Measurements from ENCODE around the gene HOXB6.

DNA sequence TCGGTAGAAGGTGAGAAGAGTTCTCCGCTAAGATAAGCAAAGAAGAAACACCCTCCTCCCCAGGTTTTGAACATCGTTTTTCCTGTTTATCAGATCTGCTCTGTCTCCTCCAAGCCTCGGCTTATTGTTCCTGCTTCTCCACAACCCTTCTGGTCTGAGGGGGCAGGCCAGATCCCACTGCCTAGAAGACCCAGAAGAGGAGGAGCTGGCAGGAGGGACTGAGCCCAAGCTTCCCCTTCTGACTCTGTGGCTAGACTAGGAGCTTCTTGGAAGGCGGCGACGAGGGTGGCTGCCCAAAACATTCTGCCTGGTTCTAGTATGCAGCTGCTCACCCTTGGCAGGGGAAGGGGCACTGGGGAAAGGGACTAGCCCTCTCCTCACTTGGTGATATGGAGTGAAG lies 6.0 kb downstream of the HOXB6 start:
- TF ChIP-seq, protein P1, sequence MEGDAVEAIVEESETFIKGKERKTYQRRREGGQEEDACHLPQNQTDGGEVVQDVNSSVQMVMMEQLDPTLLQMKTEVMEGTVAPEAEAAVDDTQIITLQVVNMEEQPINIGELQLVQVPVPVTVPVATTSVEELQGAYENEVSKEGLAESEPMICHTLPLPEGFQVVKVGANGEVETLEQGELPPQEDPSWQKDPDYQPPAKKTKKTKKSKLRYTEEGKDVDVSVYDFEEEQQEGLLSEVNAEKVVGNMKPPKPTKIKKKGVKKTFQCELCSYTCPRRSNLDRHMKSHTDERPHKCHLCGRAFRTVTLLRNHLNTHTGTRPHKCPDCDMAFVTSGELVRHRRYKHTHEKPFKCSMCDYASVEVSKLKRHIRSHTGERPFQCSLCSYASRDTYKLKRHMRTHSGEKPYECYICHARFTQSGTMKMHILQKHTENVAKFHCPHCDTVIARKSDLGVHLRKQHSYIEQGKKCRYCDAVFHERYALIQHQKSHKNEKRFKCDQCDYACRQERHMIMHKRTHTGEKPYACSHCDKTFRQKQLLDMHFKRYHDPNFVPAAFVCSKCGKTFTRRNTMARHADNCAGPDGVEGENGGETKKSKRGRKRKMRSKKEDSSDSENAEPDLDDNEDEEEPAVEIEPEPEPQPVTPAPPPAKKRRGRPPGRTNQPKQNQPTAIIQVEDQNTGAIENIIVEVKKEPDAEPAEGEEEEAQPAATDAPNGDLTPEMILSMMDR (IDR thresholded peaks at IDR 0.05; ENCODE audit: borderline replicate concordance, extremely low read depth, low read length, poor library complexity, severe bottlenecking), result no peak
- no peak for TF ChIP-seq EZH2 (IDR thresholded peaks at IDR 0.05; ENCODE audit: borderline replicate concordance, low read depth, low read length, severe bottlenecking)

Measured in DND-41 (cell line).